ENCODE measurements around the gene RPL13. TPM values are rescaled to one million over a fixed set of nuclear protein-coding genes. Genes with fewer than 3 reads are reported as not detected.
A peak's percentile ranks its signal among the peaks of the same experiment; 100 is the strongest.

RPL13 gene
- total RNA-seq, 2 experiments from 2014 or later, result 4,971 to 5,051 TPM

DNA sequence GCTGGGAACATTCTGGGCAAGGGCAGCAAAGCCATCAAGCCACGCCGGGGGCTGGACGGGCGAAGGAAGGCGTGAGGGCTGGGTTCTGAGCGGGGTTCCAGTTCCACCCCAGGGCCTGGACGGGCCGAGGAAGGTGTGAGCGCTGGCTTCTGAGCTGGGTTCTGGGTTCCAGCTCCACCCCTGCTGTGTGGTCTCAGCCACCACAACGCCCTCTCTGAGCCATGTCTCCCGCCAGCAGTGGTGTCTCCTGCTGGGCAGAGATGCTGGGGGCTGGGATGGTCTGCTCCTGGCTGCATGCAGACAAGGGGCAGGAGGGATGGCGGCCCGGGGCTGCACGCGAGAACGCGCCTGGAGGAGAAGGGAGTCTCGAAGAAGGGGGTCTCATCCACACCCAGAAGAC, 11.2 kb downstream of the RPL13 start:
- ATAC-seq (ENCODE audit: poor library complexity), result no peak

DNA sequence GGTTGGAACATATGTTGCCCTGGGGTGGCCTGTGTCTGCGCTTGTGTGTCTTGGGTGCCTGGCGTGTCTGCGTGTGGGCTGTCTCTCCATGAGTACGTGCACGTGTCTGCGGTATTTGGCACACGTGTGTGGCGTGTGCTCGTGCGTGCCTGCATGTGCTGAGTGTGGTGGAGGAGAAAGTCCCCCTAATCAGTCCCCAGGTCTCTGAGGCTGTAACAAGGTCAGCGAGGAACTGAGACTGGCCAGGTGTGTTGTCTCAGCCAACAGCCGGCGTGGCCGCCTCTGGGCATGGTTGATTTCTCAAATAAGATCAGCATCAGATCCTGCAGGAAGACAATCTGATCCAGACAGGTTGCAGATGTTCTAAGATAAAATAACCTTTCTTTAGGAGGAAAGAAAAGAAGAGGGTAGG, 11.6 kb downstream of the RPL13 start:
- peaks cover 11 to 14% of the 10 kb centered on the region in 2 experiments for H3K27me3 ChIP-seq (ENCODE audit: control insufficient read depth in 1 of 2, insufficient read depth in 2 of 2, low read length in 2 of 2)
- POLR2A ChIA-PET, result interaction anchor here (0.8 kb wide), 1 partner anchor 10 kb away, joined by 4 read pairs; no protein-coding TSS in a partner anchor
- CTCF ChIA-PET, result no interaction called here
- no peak overlapping the region for H3K4me3 ChIP-seq (ENCODE audit: low read length)
- H3K36me3 ChIP-seq (ENCODE audit: insufficient read depth, low read length), result no peaks in the 10 kb centered on the region
- H3K4me1 ChIP-seq (ENCODE audit: insufficient read depth, low read length), result peaks cover 34% of the 10 kb centered on the region
- Mint-ChIP-seq H3K27me3 (peaks cover 17% of the 10 kb centered on the region), H3K4me3 (no peak overlapping the region), H3K36me3 (ENCODE audit: low read depth) (no peaks in the 10 kb centered on the region), H3K9me3 (no peaks in the 10 kb centered on the region), H3K27ac (peak overlapping the region; percentile 25), H3K4me1 (ENCODE audit: low read depth) (peaks cover 22% of the 10 kb centered on the region)
- H3K27ac ChIP-seq (ENCODE audit: low read depth in 1 of 2, low read length in 2 of 2), result no peak overlapping the region
- no peak for ATAC-seq (ENCODE audit: poor library complexity)
- peaks cover 0 to 7% of the 10 kb centered on the region in 2 experiments for H3K9me3 ChIP-seq (ENCODE audit: control insufficient read depth in 1 of 2, insufficient read depth in 1 of 2, low read length in 2 of 2)
- intact Hi-C loops (cut with DNase I, micrococcal nuclease), result loop anchor here in 1 of 2 experiments (10.0 kb wide), 1 partner anchor 293 kb away; no protein-coding TSS in a partner anchor
- TF ChIP-seq, protein P1, sequence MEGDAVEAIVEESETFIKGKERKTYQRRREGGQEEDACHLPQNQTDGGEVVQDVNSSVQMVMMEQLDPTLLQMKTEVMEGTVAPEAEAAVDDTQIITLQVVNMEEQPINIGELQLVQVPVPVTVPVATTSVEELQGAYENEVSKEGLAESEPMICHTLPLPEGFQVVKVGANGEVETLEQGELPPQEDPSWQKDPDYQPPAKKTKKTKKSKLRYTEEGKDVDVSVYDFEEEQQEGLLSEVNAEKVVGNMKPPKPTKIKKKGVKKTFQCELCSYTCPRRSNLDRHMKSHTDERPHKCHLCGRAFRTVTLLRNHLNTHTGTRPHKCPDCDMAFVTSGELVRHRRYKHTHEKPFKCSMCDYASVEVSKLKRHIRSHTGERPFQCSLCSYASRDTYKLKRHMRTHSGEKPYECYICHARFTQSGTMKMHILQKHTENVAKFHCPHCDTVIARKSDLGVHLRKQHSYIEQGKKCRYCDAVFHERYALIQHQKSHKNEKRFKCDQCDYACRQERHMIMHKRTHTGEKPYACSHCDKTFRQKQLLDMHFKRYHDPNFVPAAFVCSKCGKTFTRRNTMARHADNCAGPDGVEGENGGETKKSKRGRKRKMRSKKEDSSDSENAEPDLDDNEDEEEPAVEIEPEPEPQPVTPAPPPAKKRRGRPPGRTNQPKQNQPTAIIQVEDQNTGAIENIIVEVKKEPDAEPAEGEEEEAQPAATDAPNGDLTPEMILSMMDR (IDR thresholded peaks at IDR 0.05), result no peak
- DNase-seq, result no peak

More for the DNA sequence above, 11.2 kb downstream of the RPL13 start:
- intact Hi-C loops (cut with DNase I, micrococcal nuclease), result loop anchor here in 1 of 2 experiments (10.0 kb wide), 1 partner anchor 293 kb away; no protein-coding TSS in a partner anchor
- Mint-ChIP-seq H3K36me3 (ENCODE audit: low read depth) (no peaks in the 10 kb centered on the region), H3K4me1 (ENCODE audit: low read depth) (peaks cover 22% of the 10 kb centered on the region), H3K27ac (no peak overlapping the region), H3K27me3 (peaks cover 17% of the 10 kb centered on the region), H3K9me3 (no peaks in the 10 kb centered on the region), H3K4me3 (no peak overlapping the region)
- TF ChIP-seq, protein P1 (IDR thresholded peaks at IDR 0.05), result no peak
- H3K27ac ChIP-seq (ENCODE audit: low read depth in 1 of 2, low read length in 2 of 2), result no peak overlapping the region
- ChIA-PET CTCF (no interaction called here), POLR2A (interaction anchor here (0.8 kb wide), 1 partner anchor 10 kb away, joined by 4 read pairs; no protein-coding TSS in a partner anchor)
- H3K4me1 ChIP-seq (ENCODE audit: insufficient read depth, low read length), result peaks cover 34% of the 10 kb centered on the region
- H3K9me3 ChIP-seq (ENCODE audit: control insufficient read depth in 1 of 2, insufficient read depth in 1 of 2, low read length in 2 of 2), result peaks cover 0 to 7% of the 10 kb centered on the region in 2 experiments
- no peak overlapping the region for H3K4me3 ChIP-seq (ENCODE audit: low read length)
- DNase-seq, result no peak
- H3K27me3 ChIP-seq (ENCODE audit: control insufficient read depth in 1 of 2, insufficient read depth in 2 of 2, low read length in 2 of 2), result peaks cover 11 to 14% of the 10 kb centered on the region in 2 experiments
- H3K36me3 ChIP-seq (ENCODE audit: insufficient read depth, low read length), result no peaks in the 10 kb centered on the region

DNA sequence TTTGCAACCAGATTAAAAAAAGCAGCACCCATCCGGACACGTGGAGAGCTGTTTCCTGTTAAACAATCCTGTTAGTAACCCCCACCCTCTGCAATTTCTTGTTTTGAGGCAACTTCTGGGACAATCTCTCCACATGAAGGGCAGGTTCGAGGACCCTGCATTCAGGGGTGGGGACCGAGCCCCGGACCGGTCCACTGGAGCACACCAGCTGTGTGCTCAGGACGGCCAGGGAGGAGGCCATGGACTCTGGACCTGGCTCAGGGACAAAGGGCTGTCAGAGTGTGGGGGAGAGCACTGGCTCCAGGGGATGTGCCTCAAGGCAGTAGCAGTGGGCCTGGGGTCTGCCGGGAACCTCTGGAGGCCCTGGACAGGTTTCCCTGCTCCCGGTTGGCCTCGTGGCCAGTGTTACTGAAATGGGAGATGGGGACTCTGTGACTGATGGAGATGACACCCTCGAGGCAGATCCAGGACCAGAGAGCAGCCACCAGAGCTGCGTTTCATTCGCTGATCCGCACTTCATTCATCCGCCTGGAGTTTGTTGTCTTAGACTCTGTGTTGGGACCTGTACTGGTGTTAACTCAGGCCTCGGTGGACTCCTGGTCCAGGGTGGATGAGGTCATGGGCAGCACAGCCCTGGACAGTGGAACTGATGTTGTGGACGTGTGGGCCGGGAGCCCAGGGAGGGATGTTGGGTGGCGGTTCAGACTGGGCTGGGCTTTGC, 12.2 kb downstream of the RPL13 start:
- Histone ChIP-seq H3K4me1 (ENCODE audit: insufficient read depth, low read length) (peaks cover 34% of the 10 kb centered on the region), H3K4me3 (ENCODE audit: low read length) (no peak overlapping the region), H3K9me3 (ENCODE audit: control insufficient read depth in 1 of 2, insufficient read depth in 1 of 2, low read length in 2 of 2) (peaks cover 0 to 7% of the 10 kb centered on the region in 2 experiments), H3K36me3 (ENCODE audit: insufficient read depth, low read length) (no peaks in the 10 kb centered on the region), H3K27me3 (ENCODE audit: control insufficient read depth in 1 of 2, insufficient read depth in 2 of 2, low read length in 2 of 2) (peaks cover 11 to 14% of the 10 kb centered on the region in 2 experiments), H3K27ac (ENCODE audit: low read depth in 1 of 2, low read length in 2 of 2) (no peak overlapping the region)
- ChIA-PET CTCF (no interaction called here), POLR2A (interaction anchor here (0.8 kb wide), 1 partner anchor 11 kb away, joined by 4 read pairs; no protein-coding TSS in a partner anchor)
- intact Hi-C loops (cut with DNase I, micrococcal nuclease), result loop anchor here in 1 of 2 experiments (10.0 kb wide), 1 partner anchor 292 kb away; no protein-coding TSS in a partner anchor
- Mint-ChIP-seq H3K9me3 (no peaks in the 10 kb centered on the region), H3K4me1 (ENCODE audit: low read depth) (peaks cover 18% of the 10 kb centered on the region), H3K36me3 (ENCODE audit: low read depth) (no peaks in the 10 kb centered on the region), H3K27me3 (peaks cover 20% of the 10 kb centered on the region), H3K4me3 (no peak overlapping the region), H3K27ac (no peak overlapping the region)
- DNase-seq, result no peak
- ATAC-seq (ENCODE audit: poor library complexity), result no peak
- TF ChIP-seq, protein P1 (IDR thresholded peaks at IDR 0.05), result no peak
